Measurements from ENCODE around the gene TENT4A.
A peak's percentile ranks its signal among the peaks of the same experiment; 100 is the strongest.

TENT4A gene

GRCh38 chr5:6760686-6761085 lies 47.5 kb downstream of the TENT4A start:
- Histone ChIP-seq H3K4me2 (ENCODE audit: low read length) (no peak overlapping the region), H3K9ac (ENCODE audit: low read length) (no peak overlapping the region), H3K23ac (ENCODE audit: low read length) (no peak overlapping the region), H3K9me3 (ENCODE audit: insufficient read depth, low read depth, low read length) (peaks cover 1% of the 10 kb centered on the region), H3K79me1 (ENCODE audit: low read length) (no peaks in the 10 kb centered on the region), H4K12ac (ENCODE audit: low read depth, low read length) (no peak overlapping the region), H3K14ac (ENCODE audit: low read length) (no peak overlapping the region), H3K27ac (ENCODE audit: low read depth, low read length) (no peak overlapping the region), H2BK5ac (ENCODE audit: low read depth, low read length, poor library complexity) (no peak overlapping the region), H3K4me1 (ENCODE audit: control insufficient read depth in 1 of 2, insufficient read depth in 2 of 2, low read length in 2 of 2) (peaks cover 14 to 27% of the 10 kb centered on the region in 2 experiments), H3K4ac (ENCODE audit: low read depth, low read length) (no peak overlapping the region), H2AFZ (ENCODE audit: insufficient read depth, low read length, poor library complexity) (no peak overlapping the region), H4K91ac (ENCODE audit: low read depth, low read length) (no peak overlapping the region), H2BK120ac (ENCODE audit: insufficient read depth, low read length, poor library complexity) (no peak overlapping the region), H3K4me3 (ENCODE audit: low read depth, low read length) (no peak overlapping the region), H3K27me3 (ENCODE audit: insufficient read depth, low read length) (no peaks in the 10 kb centered on the region), H2BK12ac (ENCODE audit: low read length) (no peak overlapping the region), H3K36me3 (ENCODE audit: control insufficient read depth in 1 of 2, insufficient read depth in 2 of 2, low read length in 2 of 2) (peaks cover 11 to 22% of the 10 kb centered on the region in 2 experiments), H3K79me2 (ENCODE audit: control insufficient read depth, insufficient read depth, low read length, poor library complexity) (no peaks in the 10 kb centered on the region), H2AK5ac (ENCODE audit: low read length) (no peak overlapping the region), H4K8ac (ENCODE audit: low read depth, low read length) (no peak overlapping the region), H3K18ac (ENCODE audit: low read length) (no peak overlapping the region)
- no CpG with 5 or more reads among the region's 9 CpGs for WGBS (ENCODE audit: extremely low coverage, insufficient coverage, insufficient read length)
- DNase-seq: no peak

- Histone ChIP-seq H4K8ac (ENCODE audit: low read depth, low read length) (no peak overlapping the region), H3K36me3 (ENCODE audit: control insufficient read depth in 1 of 2, insufficient read depth in 2 of 2, low read length in 2 of 2) (peaks cover 6 to 15% of the 10 kb centered on the region in 2 experiments), H3K9me3 (ENCODE audit: insufficient read depth, low read depth, low read length) (peaks cover 1% of the 10 kb centered on the region), H3K4me3 (ENCODE audit: low read depth, low read length) (no peak overlapping the region), H3K27ac (ENCODE audit: low read depth, low read length) (no peak overlapping the region), H3K27me3 (ENCODE audit: insufficient read depth, low read length) (no peaks in the 10 kb centered on the region), H3K4ac (ENCODE audit: low read depth, low read length) (no peak overlapping the region), H2BK120ac (ENCODE audit: insufficient read depth, low read length, poor library complexity) (no peak overlapping the region), H3K79me2 (ENCODE audit: control insufficient read depth, insufficient read depth, low read length, poor library complexity) (no peaks in the 10 kb centered on the region), H4K91ac (ENCODE audit: low read depth, low read length) (no peak overlapping the region), H3K4me1 (ENCODE audit: control insufficient read depth in 1 of 2, insufficient read depth in 2 of 2, low read length in 2 of 2) (peaks cover 16 to 28% of the 10 kb centered on the region in 2 experiments), H3K14ac (ENCODE audit: low read length) (no peak overlapping the region), H3K9ac (ENCODE audit: low read length) (no peak overlapping the region), H2AFZ (ENCODE audit: insufficient read depth, low read length, poor library complexity) (no peak overlapping the region), H2AK5ac (ENCODE audit: low read length) (no peak overlapping the region), H2BK5ac (ENCODE audit: low read depth, low read length, poor library complexity) (no peak overlapping the region), H3K23ac (ENCODE audit: low read length) (no peak overlapping the region), H2BK12ac (ENCODE audit: low read length) (no peak overlapping the region), H3K79me1 (ENCODE audit: low read length) (no peaks in the 10 kb centered on the region), H3K18ac (ENCODE audit: low read length) (no peak overlapping the region), H4K12ac (ENCODE audit: low read depth, low read length) (no peak overlapping the region), H3K4me2 (ENCODE audit: low read length) (no peak overlapping the region)
- peak; percentile 69 to 83 for DNase-seq
Observed at GRCh38 chr5:6761333-6761732, 48.1 kb downstream of the TENT4A start.

- no peak overlapping the region for H3K18ac ChIP-seq (ENCODE audit: low read length)
- H3K9ac ChIP-seq (ENCODE audit: low read length): no peak overlapping the region
- DNase-seq: peak; percentile 97 to 98
- no peak overlapping the region for H2AK5ac ChIP-seq (ENCODE audit: low read length)
- H2BK120ac ChIP-seq (ENCODE audit: insufficient read depth, low read length, poor library complexity): no peak overlapping the region
- no peaks in the 10 kb centered on the region for H3K79me1 ChIP-seq (ENCODE audit: low read length)
- no peak overlapping the region for H3K4ac ChIP-seq (ENCODE audit: low read depth, low read length)
- no peak overlapping the region for H3K27ac ChIP-seq (ENCODE audit: low read depth, low read length)
- H3K14ac ChIP-seq (ENCODE audit: low read length): no peak overlapping the region
- peaks cover 19 to 29% of the 10 kb centered on the region in 2 experiments for H3K4me1 ChIP-seq (ENCODE audit: control insufficient read depth in 1 of 2, insufficient read depth in 2 of 2, low read length in 2 of 2)
- no peak overlapping the region for H3K4me3 ChIP-seq (ENCODE audit: low read depth, low read length)
- no peak overlapping the region for H4K12ac ChIP-seq (ENCODE audit: low read depth, low read length)
- no CpG with 5 or more reads among the region's 8 CpGs for WGBS (ENCODE audit: extremely low coverage, insufficient coverage, insufficient read length)
- no peaks in the 10 kb centered on the region for H3K79me2 ChIP-seq (ENCODE audit: control insufficient read depth, insufficient read depth, low read length, poor library complexity)
- H3K27me3 ChIP-seq (ENCODE audit: insufficient read depth, low read length): no peaks in the 10 kb centered on the region
- no peak overlapping the region for H2BK12ac ChIP-seq (ENCODE audit: low read length)
- no peak overlapping the region for H2AFZ ChIP-seq (ENCODE audit: insufficient read depth, low read length, poor library complexity)
- H3K36me3 ChIP-seq (ENCODE audit: control insufficient read depth in 1 of 2, insufficient read depth in 2 of 2, low read length in 2 of 2): peaks cover 3 to 12% of the 10 kb centered on the region in 2 experiments
- no peak overlapping the region for H3K23ac ChIP-seq (ENCODE audit: low read length)
- H3K4me2 ChIP-seq (ENCODE audit: low read length): no peak overlapping the region
- no peak overlapping the region for H4K91ac ChIP-seq (ENCODE audit: low read depth, low read length)
- H3K9me3 ChIP-seq (ENCODE audit: insufficient read depth, low read depth, low read length): no peaks in the 10 kb centered on the region
- H2BK5ac ChIP-seq (ENCODE audit: low read depth, low read length, poor library complexity): no peak overlapping the region
- H4K8ac ChIP-seq (ENCODE audit: low read depth, low read length): no peak overlapping the region
Observed at GRCh38 chr5:6762116-6762515, 48.9 kb downstream of the TENT4A start.

GRCh38 chr5:6762697-6763096 lies 49.5 kb downstream of the TENT4A start:
- Histone ChIP-seq H3K4me3 (ENCODE audit: low read depth, low read length) (no peak overlapping the region), H3K27ac (ENCODE audit: low read depth, low read length) (no peak overlapping the region)
- no CpG with 5 or more reads among the region's 8 CpGs for WGBS (ENCODE audit: extremely low coverage, insufficient coverage, insufficient read length)

More at GRCh38 chr5:6762697-6763096, 49.5 kb downstream of the TENT4A start:
- H3K4ac ChIP-seq (ENCODE audit: low read depth, low read length): no peak overlapping the region
- peaks cover 19 to 29% of the 10 kb centered on the region in 2 experiments for H3K4me1 ChIP-seq (ENCODE audit: control insufficient read depth in 1 of 2, insufficient read depth in 2 of 2, low read length in 2 of 2)
- no peak overlapping the region for H2BK5ac ChIP-seq (ENCODE audit: low read depth, low read length, poor library complexity)
- H3K27me3 ChIP-seq (ENCODE audit: insufficient read depth, low read length): no peaks in the 10 kb centered on the region
- no peak overlapping the region for H2AK5ac ChIP-seq (ENCODE audit: low read length)
- H2BK12ac ChIP-seq (ENCODE audit: low read length): no peak overlapping the region
- H3K79me2 ChIP-seq (ENCODE audit: control insufficient read depth, insufficient read depth, low read length, poor library complexity): no peaks in the 10 kb centered on the region
- H4K91ac ChIP-seq (ENCODE audit: low read depth, low read length): no peak overlapping the region
- no peak overlapping the region for H4K8ac ChIP-seq (ENCODE audit: low read depth, low read length)
- DNase-seq: no peak
- no peaks in the 10 kb centered on the region for H3K9me3 ChIP-seq (ENCODE audit: insufficient read depth, low read depth, low read length)
- no peak overlapping the region for H3K14ac ChIP-seq (ENCODE audit: low read length)
- no peak overlapping the region for H2BK120ac ChIP-seq (ENCODE audit: insufficient read depth, low read length, poor library complexity)
- peaks cover 3 to 11% of the 10 kb centered on the region in 2 experiments for H3K36me3 ChIP-seq (ENCODE audit: control insufficient read depth in 1 of 2, insufficient read depth in 2 of 2, low read length in 2 of 2)
- no peaks in the 10 kb centered on the region for H3K79me1 ChIP-seq (ENCODE audit: low read length)
- H3K18ac ChIP-seq (ENCODE audit: low read length): no peak overlapping the region
- no peak overlapping the region for H2AFZ ChIP-seq (ENCODE audit: insufficient read depth, low read length, poor library complexity)
- H3K4me2 ChIP-seq (ENCODE audit: low read length): no peak overlapping the region
- no peak overlapping the region for H3K23ac ChIP-seq (ENCODE audit: low read length)
- no peak overlapping the region for H4K12ac ChIP-seq (ENCODE audit: low read depth, low read length)
- H3K9ac ChIP-seq (ENCODE audit: low read length): no peak overlapping the region
